Neural progenitor cell (in vitro differentiated cells): ENCODE measurements around the gene LRRC61.

Experiments used
- CTCF ChIP-seq: fragments of 200-600 bp; sonication (generic); IDR thresholded peaks from 2 replicates; pipeline ENCODE4 v1.5.1; 2017; ENCODE audit warnings: antibody characterized with exemption, mild to moderate bottlenecking
- EZH2 ChIP-seq: fragments of 200-600 bp; sonication (generic); IDR thresholded peaks from 2 replicates; pipeline ENCODE4 v1.6.1; 2017; ENCODE audit warnings: antibody characterized with exemption, mild to moderate bottlenecking, moderate library complexity
- EZH2phosphoT487 ChIP-seq: fragments of 200-600 bp; sonication (generic); IDR thresholded peaks from 2 replicates; pipeline ENCODE4 v1.6.1; 2017; ENCODE audit warnings: antibody characterized with exemption

GRCh38 chr7:150330211-150330885, 7.2 kb downstream of the LRRC61 start:
- TF ChIP-seq EZH2 (no peak), CTCF (no peak), EZH2phosphoT487 (no peak)
